ENCODE measurements around the gene SNUPN.
"Not testable (repeated sequence)": the region's sequence is repeated elsewhere in the genome, so short reads cannot be mapped to it uniquely, and the experiment has no call there.

The SNUPN gene

GRCh38 chr15:75578173-75578947, 47.2 kb downstream of the SNUPN start:
- peak; percentile 62 for DNase-seq

GRCh38 chr15:75577401-75578172, 47.9 kb downstream of the SNUPN start:
- peak; percentile 13 for DNase-seq

GRCh38 chr15:75573648-75574384, 51.7 kb downstream of the SNUPN start:
- no peak for DNase-seq

GRCh38 chr15:75570126-75570845, 55.2 kb downstream of the SNUPN start:
- DNase-seq = no peak

- DNase-seq = no peak
Observed at GRCh38 chr15:75565062-75565970, 60.2 kb downstream of the SNUPN start.

GRCh38 chr15:75561888-75562287, 63.6 kb downstream of the SNUPN start:
- no peak for DNase-seq

- DNase-seq = peak; percentile 62
Observed at GRCh38 chr15:75559360-75559759, 66.2 kb downstream of the SNUPN start.

- not testable (repeated sequence) for DNase-seq
Observed at GRCh38 chr15:75558955-75559354, 66.6 kb downstream of the SNUPN start.

GRCh38 chr15:75554717-75555116, 70.8 kb downstream of the SNUPN start:
- DNase-seq = no peak

- DNase-seq = no peak
Observed at GRCh38 chr15:75553659-75554058, 71.9 kb downstream of the SNUPN start.

GRCh38 chr15:75551091-75551490, 74.4 kb downstream of the SNUPN start:
- no peak for DNase-seq
